H1 (cell line): ENCODE data around the gene DAPK1. TPM values are rescaled to one million over a fixed set of nuclear protein-coding genes. Genes with fewer than 3 reads are reported as not detected.

ENCODE experiments used
- CTCF ChIA-PET: fragments of 300-600 bp; sonication (Branson Sonifier 250); formaldehyde crosslinking; loops from one replicate; lab custom pipeline; 2021; ENCODE audit not compliant: partially characterized antibody; lab: Charles Lee
- POLR2A ChIA-PET: fragments of 300-600 bp; sonication (Branson Sonifier 250); formaldehyde crosslinking; loops from one replicate; lab custom pipeline; 2021; ENCODE audit warnings: inconsistent platforms; ENCODE audit not compliant: partially characterized antibody; lab: Charles Lee
- DNase-seq, 2 experiments: peaks; one replicate each; pipeline versions ENCODE4 v3.0.0 to v3.0.0-alpha.2; 2010 to 2022; ENCODE audit warnings: low spot score in 2 of 2, low read depth in 1 of 2, mixed read lengths in 1 of 2
- FAIRE-seq: peaks from 2 replicates; lab custom pipeline; 2011; peaks lifted over from hg19 to GRCh38; lab: Jason Lieb, UNC
- H2AFZ ChIP-seq: 2 replicates; pipeline ENCODE4 v1.8.1; 2012; ENCODE audit warnings: low read length, inconsistent platforms
- H2AK5ac ChIP-seq: 2 replicates; pipeline ENCODE4 v1.6.1; 2013; ENCODE audit warnings: low read depth, low read length
- H2BK120ac ChIP-seq: replicated peaks from 2 replicates; pipeline ENCODE3; 2013; ENCODE audit warnings: low read depth, low read length, inconsistent platforms
- H2BK12ac ChIP-seq: 2 replicates; pipeline ENCODE4 v1.6.1; 2013; ENCODE audit warnings: low read depth, low read length
- H2BK15ac ChIP-seq: 2 replicates; pipeline ENCODE4 v1.6.1; 2013; ENCODE audit warnings: low read length
- H2BK20ac ChIP-seq: 2 replicates; pipeline ENCODE4 v1.6.1; 2013; ENCODE audit warnings: low read length
- H2BK5ac ChIP-seq: 2 replicates; pipeline ENCODE4 v1.6.1; 2013; ENCODE audit warnings: low read depth, low read length
- H3K14ac ChIP-seq: 2 replicates; pipeline ENCODE4 v1.6.1; 2013; ENCODE audit warnings: inconsistent platforms; ENCODE audit not compliant: insufficient read length
- H3K18ac ChIP-seq: 2 replicates; pipeline ENCODE4 v1.6.1; 2013; ENCODE audit warnings: low read length; ENCODE audit errors: extremely low read depth
- H3K23ac ChIP-seq: 2 replicates; pipeline ENCODE4 v1.6.1; 2013; ENCODE audit warnings: inconsistent platforms; ENCODE audit not compliant: insufficient read length
- H3K23me2 ChIP-seq: 2 replicates; pipeline ENCODE4 v1.6.1; 2013; ENCODE audit warnings: low read depth, low read length
- H3K27ac ChIP-seq: 2 replicates; pipeline ENCODE4 v1.6.1; 2011; ENCODE audit warnings: low read depth, low read length, inconsistent platforms
- H3K27me3 ChIP-seq, 4 experiments: replicated peaks in 1 of 4; 1 replicate in 1 of 4; 2 replicates in 3 of 4; pipeline versions ENCODE4 v1.6.1 to v1.8.1; 2011 to 2013; ENCODE audit warnings: low read length in 3 of 4, mild to moderate bottlenecking in 3 of 4, inconsistent platforms in 2 of 4, mixed read lengths in 2 of 4, moderate library complexity in 1 of 4; ENCODE audit not compliant: control insufficient read depth in 3 of 4, insufficient read depth in 3 of 4; ENCODE audit errors: extremely low read depth in 1 of 4
- H3K36me3 ChIP-seq, 4 experiments: 2 replicates each; pipeline versions ENCODE4 v1.6.1 to v1.8.1; 2011 to 2013; ENCODE audit warnings: mild to moderate bottlenecking in 4 of 4, low read length in 3 of 4, moderate library complexity in 2 of 4, control low read depth in 1 of 4, inconsistent platforms in 1 of 4; ENCODE audit not compliant: insufficient read depth in 4 of 4, control insufficient read depth in 2 of 4
- H3K4ac ChIP-seq: replicated peaks from 2 replicates; pipeline ENCODE3; 2013; ENCODE audit warnings: low read length, low read depth, mixed read lengths, inconsistent platforms; ENCODE audit not compliant: insufficient read length
- H3K4me1 ChIP-seq, 4 experiments: replicated peaks in 1 of 4; 1 replicate in 1 of 4; 2 replicates in 3 of 4; pipeline versions ENCODE4 v1.6.1 to v1.8.1; 2011 to 2013; ENCODE audit warnings: low read length in 3 of 4, inconsistent platforms in 2 of 4, mixed read lengths in 1 of 4; ENCODE audit not compliant: insufficient read depth in 4 of 4, control insufficient read depth in 3 of 4
- H3K4me2 ChIP-seq, 2 experiments: 2 replicates each; pipeline versions ENCODE4 v1.6.1 to v1.8.1; 2011 to 2013; ENCODE audit warnings: low read depth in 2 of 2, low read length in 2 of 2, control low read depth in 1 of 2, inconsistent platforms in 1 of 2, mild to moderate bottlenecking in 1 of 2; ENCODE audit not compliant: insufficient read depth in 1 of 2
- H3K4me3 ChIP-seq, 4 experiments: fragments of 200-600, 300-600 bp in 1 of 4; sonication (generic), shearing (Covaris generic), sonication (Bioruptor Twin) in 1 of 4; 2 replicates each; pipeline versions ENCODE4 v1.5.1 to v1.8.1; 2011 to 2016; ENCODE audit warnings: low read length in 4 of 4, low read depth in 3 of 4, control low read depth in 2 of 4, inconsistent platforms in 2 of 4, mild to moderate bottlenecking in 2 of 4, mixed read lengths in 1 of 4, moderate library complexity in 1 of 4; ENCODE audit not compliant: insufficient read depth in 2 of 4; ENCODE audit errors: extremely low read depth in 1 of 4
- H3K56ac ChIP-seq: replicated peaks from 2 replicates; pipeline ENCODE3; 2013; ENCODE audit warnings: low read depth, mild to moderate bottlenecking, mixed read lengths, low read length, inconsistent platforms; ENCODE audit not compliant: insufficient read length
- H3K79me1 ChIP-seq: 2 replicates; pipeline ENCODE4 v1.6.1; 2013; ENCODE audit warnings: low read depth, low read length, control low read depth
- H3K79me2 ChIP-seq, 2 experiments: 2 replicates each; pipeline versions ENCODE4 v1.6.1 to v1.8.1; 2012 to 2013; ENCODE audit warnings: low read length in 2 of 2, mild to moderate bottlenecking in 2 of 2, inconsistent platforms in 1 of 2; ENCODE audit not compliant: insufficient read depth in 2 of 2, control insufficient read depth in 1 of 2
- H3K9ac ChIP-seq, 4 experiments: replicated peaks in 1 of 4; 1 replicate in 1 of 4; 2 replicates in 3 of 4; pipeline versions ENCODE4 v1.6.1 to v1.8.1; 2011 to 2013; ENCODE audit warnings: low read depth in 3 of 4, low read length in 3 of 4, control low read depth in 2 of 4, mild to moderate bottlenecking in 2 of 4, moderate library complexity in 2 of 4, inconsistent platforms in 1 of 4; ENCODE audit errors: extremely low read depth in 1 of 4
- H3K9me3 ChIP-seq, 2 experiments: 2 replicates each; pipeline versions ENCODE4 v1.6.1 to v1.8.1; 2012 to 2013; ENCODE audit warnings: mild to moderate bottlenecking in 2 of 2, moderate library complexity in 2 of 2, control low read depth in 1 of 2, inconsistent platforms in 1 of 2, low read depth in 1 of 2, low read length in 1 of 2, mixed read lengths in 1 of 2; ENCODE audit not compliant: insufficient read depth in 2 of 2
- H4K20me1 ChIP-seq, 2 experiments: replicated peaks in 1 of 2; 2 replicates each; pipeline versions ENCODE3 to v1.8.1; 2011 to 2013; ENCODE audit warnings: inconsistent platforms in 2 of 2, low read length in 2 of 2, mild to moderate bottlenecking in 1 of 2; ENCODE audit not compliant: insufficient read depth in 2 of 2, control insufficient read depth in 1 of 2
- H4K5ac ChIP-seq: 2 replicates; pipeline ENCODE4 v1.6.1; 2013; ENCODE audit warnings: low read length, low read depth, mixed read lengths, inconsistent platforms; ENCODE audit not compliant: insufficient read length
- H4K8ac ChIP-seq: 2 replicates; pipeline ENCODE4 v1.8.0; 2013; ENCODE audit warnings: mild to moderate bottlenecking, moderate library complexity, low read length, inconsistent platforms; ENCODE audit not compliant: insufficient read depth; ENCODE audit errors: extremely low read depth
- H4K91ac ChIP-seq: replicated peaks from 2 replicates; pipeline ENCODE3; 2013; ENCODE audit warnings: low read length, mixed read lengths, inconsistent platforms; ENCODE audit not compliant: insufficient read length
- ATF2 ChIP-seq: IDR thresholded peaks from 2 replicates; pipeline ENCODE4 v1.6.1; 2012; ENCODE audit warnings: low read length, inconsistent platforms
- CREB1 ChIP-seq: IDR thresholded peaks from 2 replicates; pipeline ENCODE4 v1.6.1; 2012; ENCODE audit warnings: inconsistent platforms
- HDAC6 ChIP-seq: IDR thresholded peaks from one replicate; pipeline ENCODE4 v1.7.1; 2012; ENCODE audit warnings: low read depth, mild to moderate bottlenecking, inconsistent platforms, low read length, moderate library complexity
- NRF1 ChIP-seq: IDR thresholded peaks from 2 replicates; pipeline ENCODE4 v1.6.1; 2011; ENCODE audit warnings: mild to moderate bottlenecking, low read depth, low read length, improper control_type of control experiment
- WGBS, 2 experiments: shearing (Covaris generic) in 1 of 2; methylation state at CpG; one replicate each; pipeline versions ENCODE4 v1.1.6 to v1.1.7; 2013 to 2015; ENCODE audit warnings: low lambda C conversion rate in 2 of 2, mixed read lengths in 2 of 2, inconsistent platforms in 1 of 2, low coverage in 1 of 2, missing lambda C conversion rate in 1 of 2; ENCODE audit not compliant: insufficient replicate concordance in 2 of 2, insufficient coverage in 1 of 2, insufficient read length in 1 of 2; ENCODE audit errors: extremely low coverage in 1 of 2, missing lambda C conversion rate in 1 of 2; 5-methylcytosine and 5-hydroxymethylcytosine counted together
- polyA plus RNA-seq, 7 experiments: library from polyadenylated mRNA; depleted of rRNA in 3 of 7; stranded (reverse) in 5 of 7; unstranded in 2 of 7; fragments of >200 nt in 5 of 7; fragments of 200-250 nt in 2 of 7; gene quantifications; 1 replicate in 5 of 7; 2 replicates in 1 of 7; 4 replicates in 1 of 7; pipeline versions ENCODE4 v1.2.1 to v1.2.3, GENCODE V29; 2011 to 2013; ENCODE audit warnings: missing spikeins in 2 of 7, mixed read lengths in 2 of 7
- total RNA-seq: library from RNA; stranded (reverse); fragmentation: NEBNext Ultra II Directional; extraction: Animal tissue kit (Norgen Biotek cat#: 25700); gene quantifications from 2 replicates; pipeline ENCODE4 v1.2.1, GENCODE V29; 2021

Gene DAPK1
- total and polyA plus RNA-seq, 2 of the 8 experiments (the other 6 are each of a cell fraction or from before 2014, with no cell fraction given): 62.4 to 131 TPM

- Histone ChIP-seq H3K23me2 (no peaks in the 10 kb centered on the region), H4K8ac (no peak overlapping the region), H3K4me2 (no peak overlapping the region), H4K91ac (no peak overlapping the region), H3K56ac (no peak overlapping the region), H3K36me3 (no peaks in the 10 kb centered on the region), H2AK5ac (no peak overlapping the region), H2BK12ac (no peak overlapping the region), H4K5ac (no peak overlapping the region), H3K18ac (no peak overlapping the region), H3K9ac (no peak overlapping the region), H3K27ac (no peak overlapping the region), H2BK5ac (no peak overlapping the region), H2BK120ac (no peak overlapping the region), H3K9me3 (no peaks in the 10 kb centered on the region), H2BK15ac (no peak overlapping the region), H3K27me3 (no peaks in the 10 kb centered on the region), H3K4ac (no peak overlapping the region), H3K4me3 (no peak overlapping the region), H2BK20ac (no peak overlapping the region), H3K79me1 (peaks cover 3% of the 10 kb centered on the region; the same call in 1 of the 2 replicates), H3K23ac (no peak overlapping the region), H3K79me2 (peaks cover 0 to 53% of the 10 kb centered on the region in 2 experiments; a peak in 2 of 4 replicates), H2AFZ (no peak overlapping the region), H4K20me1 (no peaks in the 10 kb centered on the region), H3K4me1 (peaks cover under 1 to 3% (median 2%) of the 10 kb centered on the region in 4 experiments; a peak in 4 of 7 replicates), H3K14ac (no peak overlapping the region)
- no peak for FAIRE-seq
- POLR2A ChIA-PET: interaction anchor here (0.9 kb wide), 1 partner anchor 50 kb away, joined by 3 read pairs; no protein-coding TSS in a partner anchor
- no peak for TF ChIP-seq HDAC6
- no peak for TF ChIP-seq ATF2
- no peak for TF ChIP-seq CREB1
- TF ChIP-seq NRF1: no peak
- CTCF ChIA-PET: interaction anchor here (0.8 to 1.1 kb wide), 2 partner anchors 9 to 11 kb away, joined by 3 to 5 read pairs; no protein-coding TSS in a partner anchor
- DNase-seq: no peak
- 84% methylated on average over 6 of the region's 6 CpGs; no CpG with 5 or more reads in 1 of the 2 experiments for WGBS, 2 experiments
These were observed 89.7 kb downstream of the DAPK1 start for GRCh38 chr9:87587356-87587745.
